Gastroesophageal sphincter (tissue), 3 donors: ENCODE measurements around the gene CCHCR1.

Source experiments
- EP300 ChIP-seq: sonication (generic); formaldehyde crosslinking; IDR thresholded peaks from one replicate; pipeline ENCODE4 v1.6.1; 2017; ENCODE audit warnings: antibody characterized with exemption, mild to moderate bottlenecking
- POLR2A ChIP-seq, 2 donors: fragments of 450-650 bp; IDR thresholded peaks; one replicate each; pipeline ENCODE4 v1.6.1; 2017; ENCODE audit warnings: antibody characterized with exemption in 2 of 2, mild to moderate bottlenecking in 2 of 2, moderate library complexity in 1 of 2
- POLR2AphosphoS5 ChIP-seq: sonication (generic); formaldehyde crosslinking; IDR thresholded peaks from one replicate; pipeline ENCODE4 v1.6.1; 2017; ENCODE audit warnings: antibody characterized with exemption
- TF ChIP-seq, protein P1 (sequence below), 4 experiments: fragments of 200-600 bp in 2 of 4; fragments of 450-650 bp in 2 of 4; sonication (generic) in 1 of 4; IDR thresholded peaks; one replicate each; pipeline ENCODE4 v1.5.1; 2017 to 2019; ENCODE audit warnings: antibody characterized with exemption in 4 of 4, mild to moderate bottlenecking in 2 of 4, moderate library complexity in 2 of 4

DNA sequence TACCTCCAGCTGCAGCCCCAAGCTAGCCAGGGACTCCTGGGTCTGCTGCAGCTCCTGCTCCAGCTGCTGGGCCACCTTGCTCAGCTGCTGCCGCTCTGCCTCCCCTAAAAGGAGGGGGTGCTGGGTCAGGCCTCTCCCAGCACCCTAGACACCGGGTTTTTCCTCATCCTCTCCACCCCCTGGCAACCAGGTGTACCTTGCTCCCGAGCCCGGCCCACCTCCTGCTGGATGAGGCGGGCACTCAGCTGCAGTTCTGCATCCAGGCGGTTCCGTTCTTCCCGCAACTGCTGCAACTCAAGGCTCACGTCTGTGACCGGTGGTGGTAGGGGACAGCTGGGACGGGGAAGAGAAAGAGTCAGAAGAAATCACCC lies 12.6 kb downstream of the CCHCR1 start:
- TF ChIP-seq EP300 (no peak), POLR2AphosphoS5 (no peak), POLR2A (IDR thresholded peaks at IDR 0.05) (no peak)
- TF ChIP-seq, protein P1, sequence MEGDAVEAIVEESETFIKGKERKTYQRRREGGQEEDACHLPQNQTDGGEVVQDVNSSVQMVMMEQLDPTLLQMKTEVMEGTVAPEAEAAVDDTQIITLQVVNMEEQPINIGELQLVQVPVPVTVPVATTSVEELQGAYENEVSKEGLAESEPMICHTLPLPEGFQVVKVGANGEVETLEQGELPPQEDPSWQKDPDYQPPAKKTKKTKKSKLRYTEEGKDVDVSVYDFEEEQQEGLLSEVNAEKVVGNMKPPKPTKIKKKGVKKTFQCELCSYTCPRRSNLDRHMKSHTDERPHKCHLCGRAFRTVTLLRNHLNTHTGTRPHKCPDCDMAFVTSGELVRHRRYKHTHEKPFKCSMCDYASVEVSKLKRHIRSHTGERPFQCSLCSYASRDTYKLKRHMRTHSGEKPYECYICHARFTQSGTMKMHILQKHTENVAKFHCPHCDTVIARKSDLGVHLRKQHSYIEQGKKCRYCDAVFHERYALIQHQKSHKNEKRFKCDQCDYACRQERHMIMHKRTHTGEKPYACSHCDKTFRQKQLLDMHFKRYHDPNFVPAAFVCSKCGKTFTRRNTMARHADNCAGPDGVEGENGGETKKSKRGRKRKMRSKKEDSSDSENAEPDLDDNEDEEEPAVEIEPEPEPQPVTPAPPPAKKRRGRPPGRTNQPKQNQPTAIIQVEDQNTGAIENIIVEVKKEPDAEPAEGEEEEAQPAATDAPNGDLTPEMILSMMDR (IDR thresholded peaks at IDR 0.05): no peak
